Fibroblast of lung (primary cell): ENCODE measurements around the gene HSP90AB1.

ENCODE experiments used
- CTCF ChIP-seq, 2 donors: IDR thresholded peaks in 1 of 2; conservative IDR thresholded peaks in 1 of 2; 1 replicate in 1 of 2; 2 replicates in 1 of 2; pipeline ENCODE4 v1.5.1; 2011 to 2012; ENCODE audit warnings: low read length in 2 of 2, control low read depth in 1 of 2, inconsistent platforms in 1 of 2, low read depth in 1 of 2, mild to moderate bottlenecking in 1 of 2
- EZH2 ChIP-seq: IDR thresholded peaks from 2 replicates; pipeline ENCODE4 v1.5.1; 2012; ENCODE audit warnings: low read length, control low read depth, mild to moderate bottlenecking; ENCODE audit errors: missing control alignments

DNA sequence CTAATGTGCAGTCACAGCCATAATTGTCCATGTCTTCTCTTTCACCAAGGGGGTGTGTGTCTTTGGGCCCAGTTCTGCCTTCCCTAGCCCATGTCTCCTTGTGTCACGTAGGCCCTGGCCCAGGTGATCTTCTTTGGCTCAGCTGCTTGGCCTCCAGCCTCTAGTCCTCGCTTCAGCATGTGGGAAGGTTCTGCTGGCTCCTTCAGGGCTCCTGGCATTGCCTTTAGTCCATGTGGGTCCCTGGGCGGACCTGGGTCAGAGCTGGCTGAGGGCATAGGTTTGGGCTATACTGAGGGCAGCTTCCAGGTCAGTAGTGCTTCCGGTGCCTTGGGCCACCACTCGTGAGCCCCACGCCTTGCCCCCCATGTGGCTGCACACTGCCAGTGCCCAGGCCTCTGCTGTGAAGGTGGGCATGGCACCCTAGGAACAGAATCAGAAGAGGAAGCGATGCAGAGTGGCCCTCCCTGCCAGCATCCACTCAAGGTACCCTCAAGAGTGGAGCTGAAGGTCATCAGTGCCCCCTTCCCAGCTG is 53.5 kb downstream of the HSP90AB1 start:
- TF ChIP-seq CTCF (conservative IDR thresholded peaks at IDR 0.05 in 1 of 2, IDR thresholded peaks at IDR 0.05 in 1 of 2; ENCODE audit: low read depth in 1 of 2, low read length in 2 of 2) (no peak), EZH2 (no peak)
